NCI-H2196 treated with DMSO at 0.1 percent for 48 hours (cell line): Measurements from ENCODE around the gene PPP2R2D.
"Not testable (repeated sequence)": the region's sequence is repeated elsewhere in the genome, so short reads cannot be mapped to it uniquely, and the experiment has no call there.

Experiments used
- DNase-seq: peaks from one replicate; lab custom pipeline; 2025; ENCODE audit not compliant: unreplicated experiment; lab: John Stamatoyannopoulos, UW

Gene PPP2R2D

DNA sequence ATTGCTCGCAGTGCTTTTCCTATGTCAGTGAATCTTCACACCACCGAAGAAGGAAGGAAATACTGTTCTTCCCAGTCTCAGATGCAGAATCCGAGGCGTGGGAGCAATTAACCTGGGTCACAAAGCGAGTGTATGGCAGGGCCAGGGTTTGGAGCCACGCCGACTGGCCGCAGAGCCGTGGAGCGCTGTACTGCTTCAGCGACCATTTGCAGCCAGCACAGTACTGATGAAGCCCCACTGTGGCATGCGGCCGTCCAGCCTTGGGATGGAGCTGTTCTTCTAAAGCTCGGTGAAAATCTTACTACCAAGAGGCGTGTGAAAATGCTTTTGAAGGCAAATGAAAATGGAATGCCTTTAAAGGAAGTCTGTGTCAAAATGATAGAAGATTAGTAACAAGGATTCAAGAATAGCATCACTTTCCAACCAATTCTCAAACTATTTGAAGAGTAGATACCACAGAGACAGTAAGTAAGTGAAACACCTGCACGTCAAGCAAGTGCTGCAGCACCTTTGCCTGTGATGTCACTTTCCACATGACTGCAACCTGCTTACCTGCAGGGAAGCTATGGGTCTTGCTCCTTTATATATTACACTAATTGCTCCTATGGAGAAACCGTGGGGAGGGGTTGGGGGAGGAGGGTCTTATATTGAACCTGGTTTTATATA, 4.9 kb downstream of the PPP2R2D start:
- no peak for DNase-seq

DNA sequence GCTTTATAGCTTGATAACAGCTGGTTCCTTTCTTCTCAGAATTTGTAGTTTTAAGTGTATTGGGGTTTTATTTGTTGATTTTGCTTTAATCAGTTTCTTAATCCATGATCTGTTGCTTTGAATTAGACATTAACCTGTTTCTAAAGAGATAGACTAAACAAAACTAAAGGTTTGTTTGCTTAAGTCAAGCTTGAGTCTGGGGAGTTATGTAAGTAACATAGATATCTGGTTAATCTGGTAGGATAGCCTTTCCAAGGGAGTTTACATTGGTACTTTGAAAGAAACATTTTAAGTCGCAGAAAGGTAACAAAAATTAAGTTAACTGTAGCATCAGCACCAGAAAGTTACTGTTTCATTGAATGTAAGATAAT, 5.4 kb downstream of the PPP2R2D start:
- DNase-seq = no peak

DNA sequence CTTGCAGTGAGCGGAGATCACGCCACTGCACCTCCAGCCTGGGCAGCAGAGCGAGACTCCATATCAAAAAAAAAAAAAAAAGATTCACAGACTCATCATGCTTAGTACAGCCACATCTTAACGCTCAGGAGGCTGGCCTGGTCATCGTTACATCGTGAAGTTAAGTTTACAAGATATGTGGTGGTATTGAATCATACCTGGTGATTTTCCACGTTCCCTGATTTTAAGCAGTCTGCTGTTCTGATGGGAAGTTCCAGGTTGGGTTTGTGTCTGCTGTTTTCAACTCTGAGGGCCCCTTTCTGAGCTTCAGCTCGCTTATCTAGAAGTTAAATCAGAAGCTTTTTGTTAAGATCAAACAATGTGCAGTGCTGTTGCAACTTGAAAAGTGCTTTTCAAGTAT, 6.9 kb downstream of the PPP2R2D start:
- no peak for DNase-seq

DNA sequence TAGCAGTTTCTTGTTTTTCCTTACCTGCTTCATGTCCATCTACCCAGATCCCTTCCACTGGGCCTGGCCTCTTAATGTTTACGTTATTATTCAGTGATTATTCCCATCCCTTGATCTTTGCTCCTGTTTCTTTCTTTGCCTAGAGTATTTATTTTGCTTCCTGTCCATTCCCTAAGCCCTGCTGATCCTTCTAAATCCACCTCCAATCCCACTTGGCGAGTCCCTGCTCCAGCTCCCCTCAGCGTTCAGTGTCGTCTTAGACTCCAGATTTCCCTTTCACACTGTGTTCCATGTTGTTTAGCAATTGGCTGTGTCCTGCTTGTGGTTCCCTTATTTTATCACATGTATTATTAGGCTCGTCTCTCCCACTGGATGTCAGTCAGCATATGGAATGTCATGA, 7.3 kb downstream of the PPP2R2D start:
- no peak for DNase-seq

DNA sequence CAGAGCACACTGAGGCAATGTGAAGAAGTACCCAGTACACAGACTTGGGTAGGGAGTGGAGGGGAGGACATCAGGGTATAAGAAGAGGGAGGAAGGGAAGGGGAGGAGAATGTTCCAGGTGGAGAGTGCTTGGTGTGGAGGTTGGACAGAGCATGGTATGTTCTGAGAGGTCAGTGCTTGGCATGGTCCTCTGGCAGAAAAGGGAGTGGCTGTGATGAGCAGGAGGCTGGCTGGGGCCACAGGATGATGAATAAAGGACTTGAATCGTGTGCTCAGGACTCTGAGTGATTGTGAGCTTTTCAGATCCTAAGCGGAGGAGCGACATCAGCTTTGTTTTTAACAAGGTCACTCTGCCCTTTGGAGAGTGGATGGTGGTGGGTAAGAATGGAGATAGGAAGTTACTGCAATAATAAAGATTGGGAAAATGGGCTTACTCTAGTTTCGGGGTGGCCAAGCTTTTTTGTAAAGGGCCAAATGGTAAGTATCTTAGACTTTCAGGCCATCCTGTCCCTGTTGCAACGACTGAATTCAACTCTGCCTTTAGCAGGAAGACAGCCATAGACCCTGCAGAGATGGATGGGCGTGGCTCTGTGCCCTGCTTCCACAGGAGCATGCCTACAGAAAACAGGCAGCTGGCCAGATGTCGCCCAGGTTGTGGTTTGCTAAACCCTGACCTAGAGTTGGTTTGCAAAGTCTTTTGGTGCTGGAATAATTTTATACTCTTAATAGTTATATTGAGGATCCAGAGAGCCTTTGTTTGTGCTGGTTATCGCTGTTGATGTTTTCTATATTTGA, 8.4 kb downstream of the PPP2R2D start:
- DNase-seq = no peak

DNA sequence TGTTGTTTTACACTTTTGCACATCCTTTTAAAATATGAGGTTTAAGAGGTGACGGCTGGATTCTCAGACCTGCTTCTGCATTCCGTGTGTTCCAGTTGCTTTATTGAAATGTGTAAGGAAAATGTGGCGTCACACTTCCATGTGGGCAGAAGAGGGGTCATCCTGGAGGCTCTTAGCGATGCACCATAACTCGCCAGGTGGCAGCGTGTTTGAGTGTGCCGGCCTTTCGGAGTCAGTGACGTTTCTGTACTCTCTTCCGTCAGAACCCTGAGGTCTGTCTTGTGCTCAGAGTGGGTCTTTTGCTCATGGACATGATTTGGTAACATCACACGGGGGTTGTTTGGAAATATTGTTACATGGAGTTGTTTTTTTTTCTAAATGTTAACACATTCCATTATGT, 9.1 kb downstream of the PPP2R2D start:
- no peak for DNase-seq

DNA sequence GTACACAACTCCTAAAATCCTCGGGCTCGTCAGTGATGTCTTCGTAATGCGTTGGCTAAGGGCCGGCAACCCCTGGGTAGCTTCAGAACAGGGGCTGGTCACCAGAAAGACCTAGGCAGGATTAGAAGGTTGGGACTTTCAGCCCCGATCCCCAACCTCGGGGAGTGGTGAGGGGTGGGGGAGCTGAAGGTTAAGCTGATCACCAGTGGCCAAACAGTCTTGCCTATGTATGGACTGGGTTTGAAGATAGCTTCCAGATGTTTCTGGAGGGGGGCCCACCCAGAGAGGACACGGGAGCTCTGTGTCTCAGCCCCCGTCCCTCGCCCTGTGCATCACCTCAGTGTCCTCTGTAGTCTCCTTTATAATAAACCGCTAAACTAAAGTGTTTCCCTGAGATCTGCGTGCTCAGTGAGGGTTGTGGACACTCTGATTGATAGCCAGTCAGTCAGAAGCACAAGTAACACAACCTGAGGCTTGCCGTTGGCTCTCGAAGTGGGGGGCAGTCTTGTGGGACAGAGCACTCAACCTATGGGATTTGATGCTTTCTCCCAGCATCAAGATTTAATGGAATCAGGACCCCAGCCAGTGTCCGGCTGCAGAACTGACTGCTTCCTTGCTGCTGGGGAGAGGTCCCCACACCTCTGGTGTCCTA, 10.0 kb downstream of the PPP2R2D start:
- no peak for DNase-seq

DNA sequence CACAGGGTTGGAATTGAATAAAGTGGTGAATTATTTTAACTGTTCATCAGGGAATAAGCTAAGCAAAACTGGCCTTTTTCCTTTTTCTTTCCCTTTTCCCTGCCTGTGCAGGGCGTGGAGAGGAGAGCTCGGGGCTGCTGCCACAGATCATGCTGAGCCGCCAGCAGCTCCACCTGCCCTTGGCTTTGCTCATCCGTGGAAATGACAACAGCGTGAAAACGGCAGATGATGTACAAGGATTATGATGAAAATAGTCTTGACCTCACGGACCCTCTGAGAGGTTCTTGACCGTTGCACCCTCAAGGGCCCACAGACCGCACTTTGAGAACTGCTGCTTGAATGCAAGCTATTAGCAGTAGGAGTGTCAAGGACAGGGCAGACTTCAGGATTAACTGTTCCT, 10.6 kb downstream of the PPP2R2D start:
- no peak for DNase-seq

DNA sequence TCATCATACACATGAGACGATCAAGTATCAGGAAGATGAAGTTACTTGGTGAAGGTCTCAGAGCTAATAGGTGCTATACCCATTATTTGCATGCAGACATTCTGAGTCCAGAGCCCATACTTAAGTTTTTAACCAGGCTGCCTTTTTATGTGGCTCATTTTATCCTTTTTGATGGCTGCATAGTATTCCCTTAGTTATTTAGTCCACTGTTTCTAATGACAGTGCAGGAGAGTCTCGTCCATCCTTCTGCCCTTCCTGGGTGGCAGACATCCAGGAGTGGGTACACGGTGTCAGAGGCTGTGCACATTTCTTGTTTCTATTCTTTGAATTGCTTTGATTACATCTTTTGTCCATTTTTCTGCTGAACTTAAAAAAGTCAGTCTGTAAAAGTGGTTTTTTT, 11.8 kb downstream of the PPP2R2D start:
- no peak for DNase-seq

DNA sequence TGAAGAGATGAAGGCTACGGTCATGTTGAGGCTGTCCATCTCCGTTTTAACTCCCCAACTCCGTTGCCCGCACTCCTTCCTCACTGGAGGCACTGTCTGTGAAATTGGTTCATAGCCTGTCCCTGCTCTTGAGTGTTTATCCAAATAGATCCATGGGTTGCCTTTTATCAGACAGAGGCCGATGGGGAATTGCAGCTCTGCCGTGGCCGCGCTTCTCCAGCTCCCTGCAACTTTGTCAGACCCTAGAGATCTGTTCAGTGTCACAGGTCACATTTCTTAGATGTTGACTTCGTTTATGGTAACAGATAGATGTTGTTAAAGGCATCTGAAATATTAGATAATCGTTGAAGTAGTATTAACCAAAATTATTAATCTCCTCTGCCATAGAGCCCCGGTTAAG, 14.7 kb downstream of the PPP2R2D start:
- no peak for DNase-seq

DNA sequence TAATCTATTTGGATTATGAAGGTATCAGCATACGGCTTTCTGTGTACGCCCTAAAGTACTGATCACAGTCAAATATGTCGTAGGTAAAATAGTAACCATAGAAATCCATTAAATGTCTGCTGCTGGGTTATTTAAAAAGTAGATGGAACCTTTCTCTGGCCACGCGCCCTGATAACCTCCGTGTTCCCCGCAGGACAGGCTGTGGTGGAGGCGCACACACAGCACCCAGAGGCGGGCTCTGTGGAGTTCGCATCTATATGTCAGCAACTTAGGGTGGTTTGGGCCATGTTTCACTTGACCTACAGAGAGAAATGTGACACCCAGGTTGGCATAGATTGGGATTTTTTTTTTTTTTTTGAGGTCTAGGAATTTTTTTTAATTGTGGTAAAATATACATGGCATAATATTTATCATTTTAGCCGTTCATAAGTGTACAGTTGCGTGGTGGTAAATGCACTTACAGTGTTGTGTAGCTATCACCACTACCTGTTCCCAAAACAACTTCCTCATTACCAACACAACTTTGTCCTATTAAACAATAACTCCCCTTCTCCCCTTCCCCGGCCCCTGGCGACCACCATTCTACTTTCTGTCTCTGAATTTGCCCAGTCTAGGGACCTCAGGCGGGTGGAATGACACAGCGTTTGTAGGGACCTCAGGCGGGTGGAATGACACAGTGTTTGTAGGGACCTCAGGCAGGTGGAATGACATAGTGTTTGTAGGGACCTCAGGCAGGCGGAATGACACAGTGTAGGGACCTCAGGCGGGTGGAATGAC, 15.4 kb downstream of the PPP2R2D start:
- DNase-seq = no peak

DNA sequence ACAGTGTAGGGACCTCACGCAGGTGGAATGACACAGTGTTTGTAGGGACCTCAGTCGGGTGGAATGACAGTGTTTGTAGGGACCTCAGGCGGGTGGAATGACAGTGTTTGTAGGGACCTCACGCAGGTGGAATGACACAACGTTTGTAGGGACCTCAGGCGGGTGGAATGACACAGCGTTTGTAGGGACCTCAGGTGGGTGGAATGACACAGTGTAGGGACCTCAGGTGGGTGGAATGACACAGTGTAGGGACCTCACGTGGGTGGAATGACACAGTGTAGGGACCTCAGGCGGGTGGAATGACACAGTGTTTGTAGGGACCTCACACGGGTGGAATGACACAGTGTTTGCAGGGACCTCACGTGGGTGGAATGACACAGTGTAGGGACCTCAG, 16.0 kb downstream of the PPP2R2D start:
- not testable (repeated sequence) for DNase-seq

DNA sequence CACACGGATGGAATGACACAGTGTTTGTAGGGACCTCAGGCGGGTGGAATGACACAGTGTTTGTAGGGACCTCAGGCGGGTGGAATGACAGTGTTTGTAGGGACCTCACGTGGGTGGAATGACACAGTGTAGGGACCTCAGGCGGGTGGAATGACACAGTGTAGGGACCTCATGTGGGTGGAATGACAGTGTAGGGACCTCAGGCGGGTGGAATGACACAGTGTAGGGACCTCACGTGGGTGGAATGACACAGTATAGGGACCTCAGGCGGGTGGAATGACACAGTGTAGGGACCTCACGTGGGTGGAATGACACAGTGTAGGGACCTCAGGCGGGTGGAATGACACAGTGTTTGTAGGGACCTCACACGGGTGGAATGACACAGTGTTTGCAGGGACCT, 16.7 kb downstream of the PPP2R2D start:
- not testable (repeated sequence) for DNase-seq

DNA sequence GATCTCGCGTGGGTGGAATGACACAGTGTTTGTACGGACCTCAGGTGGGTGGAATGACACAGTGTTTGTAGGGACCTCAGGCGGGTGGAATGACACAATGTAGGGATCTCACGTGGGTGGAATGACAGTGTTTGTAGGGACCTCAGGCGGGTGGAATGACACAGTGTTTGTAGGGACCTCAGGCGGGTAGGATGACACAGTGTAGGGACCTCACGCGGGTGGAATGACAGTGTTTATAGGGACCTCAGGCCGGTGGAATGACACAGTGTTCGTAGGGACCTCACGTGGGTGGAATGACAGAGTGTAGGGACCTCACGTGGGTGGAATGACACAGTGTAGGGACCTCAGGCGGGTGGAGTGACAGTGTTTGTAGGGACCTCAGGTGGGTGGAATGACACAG, 18.7 kb downstream of the PPP2R2D start:
- DNase-seq = not testable (repeated sequence)

DNA sequence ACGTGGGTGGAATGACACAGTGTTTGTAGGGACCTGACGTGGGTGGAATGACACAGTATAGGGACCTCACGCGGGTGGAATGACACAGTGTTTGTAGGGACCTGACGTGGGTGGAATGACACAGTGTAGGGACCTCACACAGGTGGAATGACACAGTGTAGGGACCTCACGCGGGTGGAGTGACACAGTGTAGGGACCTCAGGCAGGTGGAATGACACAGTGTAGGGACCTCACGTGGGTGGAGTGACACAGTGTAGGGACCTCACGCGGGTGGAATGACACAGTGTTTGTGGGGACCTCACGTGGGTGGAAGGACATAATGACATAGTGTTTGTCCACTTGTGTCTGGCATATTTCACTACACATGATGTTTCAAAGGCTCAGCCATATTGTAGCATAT, 19.3 kb downstream of the PPP2R2D start:
- no peak for DNase-seq

DNA sequence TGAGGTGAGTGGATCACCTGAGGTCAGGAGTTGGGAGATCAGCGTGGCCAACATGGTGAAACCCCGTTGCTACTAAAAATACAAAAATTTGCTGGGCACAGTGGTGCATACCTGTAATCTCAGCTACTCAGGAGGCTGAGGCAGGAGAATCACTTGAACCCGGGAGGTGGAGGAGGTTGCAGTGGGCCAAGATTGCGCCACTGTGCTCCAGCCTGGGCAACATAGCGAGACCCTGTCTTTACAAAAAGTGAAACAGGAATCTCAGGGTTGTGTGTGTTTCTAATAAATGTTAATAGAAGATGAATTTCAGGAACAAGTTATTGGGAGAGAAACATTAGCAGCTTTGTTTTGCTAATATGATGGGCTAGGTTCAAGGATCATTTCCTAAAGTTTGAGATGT, 19.9 kb downstream of the PPP2R2D start:
- no peak for DNase-seq

DNA sequence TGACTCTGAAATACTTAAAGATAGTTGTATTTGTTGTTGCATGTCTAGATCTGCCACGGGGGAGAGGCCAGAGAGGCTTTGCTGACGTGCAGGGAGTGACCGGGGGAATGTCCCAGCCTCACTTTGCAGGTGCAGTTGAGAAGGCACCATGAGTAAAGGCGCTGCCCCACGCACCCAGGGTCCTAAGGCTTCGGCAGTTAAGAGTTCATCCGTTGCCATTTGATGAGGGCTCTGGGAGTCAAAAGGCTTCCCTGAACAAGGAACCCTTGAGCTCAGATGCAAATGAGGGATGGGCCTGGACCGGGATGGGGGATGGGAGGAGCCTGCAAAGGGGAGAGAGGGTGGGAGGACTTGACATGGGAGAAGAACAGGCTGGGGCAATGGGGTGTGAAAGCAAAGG, 20.4 kb downstream of the PPP2R2D start:
- DNase-seq = no peak

DNA sequence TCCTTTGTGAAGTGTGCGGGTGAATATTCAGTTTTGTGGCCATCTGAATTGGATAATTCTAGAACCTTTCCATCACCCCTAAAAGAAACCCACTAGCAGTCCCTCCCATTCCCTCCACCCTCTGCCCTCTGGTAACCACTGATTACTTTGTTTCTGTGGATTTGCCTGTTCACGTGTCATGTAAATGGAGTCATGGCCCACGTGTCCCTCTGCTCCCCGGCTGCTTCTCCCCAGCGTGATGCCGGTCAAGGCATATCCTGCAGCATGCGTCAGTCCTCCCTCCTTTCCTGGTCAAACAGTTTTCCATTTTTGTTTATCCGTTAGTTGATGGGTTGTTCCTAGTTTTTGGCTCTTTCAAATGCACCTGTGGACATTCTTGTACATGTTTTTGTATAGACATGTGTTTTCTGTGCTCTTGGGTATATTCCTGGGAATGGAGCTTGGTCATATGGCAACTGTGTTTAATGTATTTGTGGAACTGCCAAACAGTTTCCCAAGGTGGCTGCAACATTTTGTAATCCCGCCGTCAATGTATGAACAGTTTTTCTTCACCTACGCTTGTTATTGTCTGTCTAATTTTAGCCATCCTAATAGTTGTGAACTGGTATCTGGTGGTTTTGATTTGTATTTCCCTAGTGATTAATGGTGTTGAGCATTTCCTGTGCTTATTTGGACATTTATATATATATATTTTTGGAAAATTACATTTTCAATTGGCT, 22.4 kb downstream of the PPP2R2D start:
- no peak for DNase-seq

DNA sequence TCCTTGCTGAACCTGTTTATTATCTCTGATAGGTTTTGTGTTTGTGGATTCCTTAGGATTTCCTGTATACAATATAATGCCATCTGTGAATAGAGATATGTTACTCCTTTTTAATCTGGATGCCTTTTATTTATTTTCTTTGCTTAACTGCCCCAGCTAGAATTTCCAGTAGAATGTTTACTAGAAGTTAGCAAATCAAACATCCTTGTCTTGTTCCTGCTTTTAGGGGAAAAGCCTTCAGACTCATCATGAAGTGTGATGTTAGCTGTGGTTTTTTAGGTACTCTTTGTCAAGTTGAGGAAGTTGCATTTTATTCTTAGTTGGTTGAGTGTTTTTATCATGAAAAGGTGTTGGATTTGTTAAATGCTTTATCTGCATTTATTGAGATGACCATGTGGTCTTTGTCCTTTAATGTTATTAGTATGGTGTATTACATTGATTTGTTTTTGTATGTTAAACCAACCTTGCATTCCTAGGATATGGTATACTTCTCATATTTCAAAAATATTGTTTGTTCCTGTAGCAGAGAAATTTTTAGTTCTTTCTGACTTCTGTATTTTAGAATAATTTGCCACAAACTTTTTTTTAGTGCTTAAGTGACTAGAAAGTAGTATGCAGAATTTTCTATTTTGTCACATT, 24.3 kb downstream of the PPP2R2D start:
- DNase-seq = no peak

DNA sequence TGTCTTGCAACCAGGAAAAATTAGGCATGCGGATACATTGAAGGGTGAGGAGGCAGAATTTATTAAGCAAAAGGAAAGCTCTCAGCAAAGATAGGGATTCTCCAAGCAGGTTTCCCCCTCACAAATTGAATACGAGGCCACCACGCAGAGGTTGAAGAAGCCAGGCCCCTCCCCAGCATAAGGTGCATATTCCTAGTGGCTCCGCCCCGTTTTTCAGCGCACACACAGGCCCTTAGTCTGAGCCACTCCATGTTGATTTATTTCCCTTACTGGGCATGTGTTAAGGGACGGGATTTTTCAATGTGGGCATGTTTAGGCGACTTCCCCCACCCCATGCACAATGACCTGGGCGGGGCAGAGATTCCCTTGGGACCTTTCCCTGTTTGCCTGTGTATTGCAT, 24.9 kb downstream of the PPP2R2D start:
- DNase-seq = no peak
